GM12878 (cell line): Measurements from ENCODE around the gene ARTN. TPM values are rescaled to one million over a fixed set of nuclear protein-coding genes. Genes with fewer than 3 reads are reported as not detected.

Source experiments
- EED ChIP-seq: sonication (generic); IDR thresholded peaks from 2 replicates; pipeline ENCODE4 v1.6.1; 2016; ENCODE audit warnings: antibody characterized with exemption, low read depth
- IRF4 ChIP-seq: IDR thresholded peaks from 2 replicates; pipeline ENCODE4 v1.6.1; 2011; ENCODE audit warnings: low read depth, low read length
- MEF2A ChIP-seq: IDR thresholded peaks from 2 replicates; pipeline ENCODE4 v1.6.1; 2011; ENCODE audit warnings: low read depth, mild to moderate bottlenecking, low read length, moderate library complexity; ENCODE audit not compliant: insufficient read depth
- NBN ChIP-seq: fragments of 450-650 bp; IDR thresholded peaks from 2 replicates; pipeline ENCODE4 v1.6.1; 2016
- POLR2AphosphoS5 ChIP-seq: IDR thresholded peaks from 2 replicates; pipeline ENCODE4 v1.6.1; 2011; ENCODE audit warnings: mild to moderate bottlenecking, low read length, inconsistent platforms
- SP1 ChIP-seq: IDR thresholded peaks from one replicate; pipeline ENCODE4 v1.6.1; 2011; ENCODE audit warnings: low read depth, low read length
- TARDBP ChIP-seq: IDR thresholded peaks from 2 replicates; pipeline ENCODE4 v1.6.1; 2016; ENCODE audit warnings: borderline replicate concordance
- polyA plus RNA-seq, 11 experiments: library from polyadenylated mRNA; depleted of rRNA in 4 of 11; unstranded in 6 of 11; stranded (reverse) in 5 of 11; fragments of >200 nt; fragmentation: Nextera tagmentation in 4 of 11; fragmentation: Illumina TruSeq in 1 of 11; extraction: Ambion mirVana in 4 of 11; extraction: Trizol in 1 of 11; gene quantifications; 1 replicate in 1 of 11; 2 replicates in 10 of 11; pipeline versions ENCODE4 v1.2.1 to v1.2.3, GENCODE V29; 2011 to 2016; ENCODE audit warnings: inconsistent platforms in 2 of 11, missing spikeins in 2 of 11, low read depth in 1 of 11
- total RNA-seq, 4 experiments: library from RNA; depleted of rRNA in 3 of 4; stranded (reverse); fragments of >200 nt in 3 of 4; fragmentation: Illumina TruSeq in 1 of 4; extraction: Trizol in 1 of 4; gene quantifications; 2 replicates each; pipeline versions ENCODE4 v1.2.1 to v1.2.3, GENCODE V29; 2013 to 2021
- TF ChIP-seq, protein P1 (sequence below): fragments of 450-650 bp; formaldehyde crosslinking; IDR thresholded peaks from 2 replicates; pipeline ENCODE4 v1.5.0; 2022; ENCODE audit warnings: mild to moderate bottlenecking, missing genetic modification characterization
- TF ChIP-seq, protein P2 (sequence below): fragments of 450-650 bp; IDR thresholded peaks from 2 replicates; pipeline ENCODE4 v1.6.1; 2016; ENCODE audit warnings: mild to moderate bottlenecking

Gene ARTN
- total and polyA plus RNA-seq, 10 of the 15 experiments (the other 5 are each of a cell fraction or from before 2014, with no cell fraction given), result 0.06 to 2.1 (median 0.34) TPM; not detected in 1

DNA sequence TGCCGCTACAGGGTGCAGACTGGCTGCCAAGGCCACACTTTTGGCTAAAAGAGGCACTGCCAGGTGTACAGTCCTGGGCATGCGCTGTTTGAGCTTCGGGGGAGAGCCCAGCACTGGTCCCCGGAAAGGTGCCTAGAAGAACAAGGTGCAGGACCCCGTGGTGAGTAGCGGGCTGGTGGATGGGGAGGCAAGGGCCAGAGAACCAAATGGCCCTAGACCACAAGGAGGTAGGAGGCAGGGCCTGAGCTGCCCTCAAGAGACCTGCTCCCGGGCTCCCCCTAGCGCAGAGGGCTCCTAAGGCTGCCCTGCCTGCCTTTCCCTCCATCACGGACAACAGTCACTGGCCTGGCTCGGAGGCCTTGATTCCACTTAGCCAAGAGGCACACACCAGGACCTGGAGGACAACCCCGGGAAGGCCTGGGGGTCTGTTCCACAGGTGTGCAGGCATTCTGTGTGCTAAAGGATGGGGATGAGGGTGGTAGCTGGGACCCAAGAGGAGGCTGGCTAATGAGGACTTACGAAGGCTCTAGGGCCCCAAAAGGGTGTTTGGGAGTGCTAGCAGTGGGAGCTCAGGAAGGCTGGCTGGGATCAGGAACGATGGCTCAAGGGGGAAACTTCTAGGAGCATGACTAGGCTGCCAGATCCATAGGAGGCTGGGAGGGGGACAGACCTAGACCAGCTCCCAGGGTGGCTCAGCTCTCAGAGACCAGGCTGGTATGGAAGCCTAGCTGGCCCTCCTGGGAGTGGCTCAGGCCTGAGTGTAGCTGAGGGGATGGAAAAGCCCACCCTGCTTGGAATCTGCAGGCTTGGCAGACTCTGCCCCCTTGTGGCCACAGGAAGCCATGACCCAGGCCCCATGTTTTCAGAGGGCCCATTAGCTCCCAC is 742 bp downstream of the ARTN start (continued):
- no peak for TF ChIP-seq SP1
- peak; percentile 27; the same call in 1 of the 2 replicates for TF ChIP-seq EED
- no peak for TF ChIP-seq TARDBP
- TF ChIP-seq MEF2A, result no peak
- TF ChIP-seq, protein P1, sequence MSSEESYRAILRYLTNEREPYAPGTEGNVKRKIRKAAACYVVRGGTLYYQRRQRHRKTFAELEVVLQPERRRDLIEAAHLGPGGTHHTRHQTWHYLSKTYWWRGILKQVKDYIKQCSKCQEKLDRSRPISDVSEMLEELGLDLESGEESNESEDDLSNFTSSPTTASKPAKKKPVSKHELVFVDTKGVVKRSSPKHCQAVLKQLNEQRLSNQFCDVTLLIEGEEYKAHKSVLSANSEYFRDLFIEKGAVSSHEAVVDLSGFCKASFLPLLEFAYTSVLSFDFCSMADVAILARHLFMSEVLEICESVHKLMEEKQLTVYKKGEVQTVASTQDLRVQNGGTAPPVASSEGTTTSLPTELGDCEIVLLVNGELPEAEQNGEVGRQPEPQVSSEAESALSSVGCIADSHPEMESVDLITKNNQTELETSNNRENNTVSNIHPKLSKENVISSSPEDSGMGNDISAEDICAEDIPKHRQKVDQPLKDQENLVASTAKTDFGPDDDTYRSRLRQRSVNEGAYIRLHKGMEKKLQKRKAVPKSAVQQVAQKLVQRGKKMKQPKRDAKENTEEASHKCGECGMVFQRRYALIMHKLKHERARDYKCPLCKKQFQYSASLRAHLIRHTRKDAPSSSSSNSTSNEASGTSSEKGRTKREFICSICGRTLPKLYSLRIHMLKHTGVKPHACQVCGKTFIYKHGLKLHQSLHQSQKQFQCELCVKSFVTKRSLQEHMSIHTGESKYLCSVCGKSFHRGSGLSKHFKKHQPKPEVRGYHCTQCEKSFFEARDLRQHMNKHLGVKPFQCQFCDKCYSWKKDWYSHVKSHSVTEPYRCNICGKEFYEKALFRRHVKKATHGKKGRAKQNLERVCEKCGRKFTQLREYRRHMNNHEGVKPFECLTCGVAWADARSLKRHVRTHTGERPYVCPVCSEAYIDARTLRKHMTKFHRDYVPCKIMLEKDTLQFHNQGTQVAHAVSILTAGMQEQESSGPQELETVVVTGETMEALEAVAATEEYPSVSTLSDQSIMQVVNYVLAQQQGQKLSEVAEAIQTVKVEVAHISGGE (CRISPR knock-in tag), result no peak
- TF ChIP-seq NBN, result peak; percentile 46
- 0 out of 2 replicates have a peak, but pooled peaks have one; percentile 21 for TF ChIP-seq IRF4
- no peak for TF ChIP-seq POLR2AphosphoS5
- TF ChIP-seq, protein P2, sequence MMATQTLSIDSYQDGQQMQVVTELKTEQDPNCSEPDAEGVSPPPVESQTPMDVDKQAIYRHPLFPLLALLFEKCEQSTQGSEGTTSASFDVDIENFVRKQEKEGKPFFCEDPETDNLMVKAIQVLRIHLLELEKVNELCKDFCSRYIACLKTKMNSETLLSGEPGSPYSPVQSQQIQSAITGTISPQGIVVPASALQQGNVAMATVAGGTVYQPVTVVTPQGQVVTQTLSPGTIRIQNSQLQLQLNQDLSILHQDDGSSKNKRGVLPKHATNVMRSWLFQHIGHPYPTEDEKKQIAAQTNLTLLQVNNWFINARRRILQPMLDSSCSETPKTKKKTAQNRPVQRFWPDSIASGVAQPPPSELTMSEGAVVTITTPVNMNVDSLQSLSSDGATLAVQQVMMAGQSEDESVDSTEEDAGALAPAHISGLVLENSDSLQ, result 0 out of 2 replicates have a peak, but pooled peaks have one; percentile 4
- TF ChIP-seq, all 136 proteins: peak for 11
